ENCODE data around the gene PKNOX2.

The PKNOX2 gene

DNA sequence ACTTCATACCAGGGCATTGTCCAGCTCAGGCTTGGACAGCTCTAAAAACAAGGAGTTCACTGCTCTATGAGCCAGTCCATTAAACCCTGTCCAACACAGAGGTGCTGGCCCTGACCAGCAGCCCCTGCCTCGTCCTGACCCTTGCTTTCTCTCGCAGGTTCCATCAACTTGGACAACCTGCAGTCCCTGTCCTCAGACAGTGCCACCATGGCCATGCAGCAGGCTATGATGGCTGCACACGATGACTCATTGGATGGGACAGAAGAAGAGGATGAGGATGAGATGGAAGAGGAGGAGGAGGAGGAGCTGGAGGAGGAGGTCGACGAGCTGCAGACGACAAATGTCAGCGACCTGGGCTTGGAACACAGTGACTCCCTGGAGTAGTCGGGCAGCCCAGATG lies 266.5 kb downstream of the PKNOX2 start:
- no peak overlapping the region for H3K4me3 ChIP-seq (ENCODE audit: low read depth, low read length)
- TF ChIP-seq, protein P1, sequence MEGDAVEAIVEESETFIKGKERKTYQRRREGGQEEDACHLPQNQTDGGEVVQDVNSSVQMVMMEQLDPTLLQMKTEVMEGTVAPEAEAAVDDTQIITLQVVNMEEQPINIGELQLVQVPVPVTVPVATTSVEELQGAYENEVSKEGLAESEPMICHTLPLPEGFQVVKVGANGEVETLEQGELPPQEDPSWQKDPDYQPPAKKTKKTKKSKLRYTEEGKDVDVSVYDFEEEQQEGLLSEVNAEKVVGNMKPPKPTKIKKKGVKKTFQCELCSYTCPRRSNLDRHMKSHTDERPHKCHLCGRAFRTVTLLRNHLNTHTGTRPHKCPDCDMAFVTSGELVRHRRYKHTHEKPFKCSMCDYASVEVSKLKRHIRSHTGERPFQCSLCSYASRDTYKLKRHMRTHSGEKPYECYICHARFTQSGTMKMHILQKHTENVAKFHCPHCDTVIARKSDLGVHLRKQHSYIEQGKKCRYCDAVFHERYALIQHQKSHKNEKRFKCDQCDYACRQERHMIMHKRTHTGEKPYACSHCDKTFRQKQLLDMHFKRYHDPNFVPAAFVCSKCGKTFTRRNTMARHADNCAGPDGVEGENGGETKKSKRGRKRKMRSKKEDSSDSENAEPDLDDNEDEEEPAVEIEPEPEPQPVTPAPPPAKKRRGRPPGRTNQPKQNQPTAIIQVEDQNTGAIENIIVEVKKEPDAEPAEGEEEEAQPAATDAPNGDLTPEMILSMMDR (IDR thresholded peaks at IDR 0.05; ENCODE audit: low read depth, low read length, missing control alignments): no peak
- DNase-seq (ENCODE audit: low read depth): no peak

DNA sequence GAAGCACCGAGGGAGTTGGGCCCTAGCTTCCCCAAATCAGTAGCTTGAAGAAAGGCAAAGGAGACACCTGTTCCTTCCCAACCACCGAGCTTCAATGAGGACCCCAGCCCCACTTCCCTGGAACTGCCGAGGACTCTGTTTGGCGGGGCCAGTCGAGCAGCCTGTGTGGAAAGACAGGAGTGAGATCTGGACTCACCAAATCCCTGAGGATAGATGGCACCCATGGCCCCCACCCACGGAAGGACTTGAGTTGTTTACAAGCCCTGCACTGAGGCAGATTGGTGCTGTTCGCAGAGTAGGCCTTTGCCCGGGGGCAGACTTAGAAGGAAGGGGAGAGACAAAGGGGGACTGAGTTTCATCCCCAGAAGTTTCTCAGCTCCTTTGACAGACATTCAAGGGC lies 266.9 kb downstream of the PKNOX2 start:
- no peak for DNase-seq (ENCODE audit: low read depth)
- TF ChIP-seq, protein P1 (IDR thresholded peaks at IDR 0.05; ENCODE audit: low read depth, low read length, missing control alignments): no peak
- no peak overlapping the region for H3K4me3 ChIP-seq (ENCODE audit: low read depth, low read length)

DNA sequence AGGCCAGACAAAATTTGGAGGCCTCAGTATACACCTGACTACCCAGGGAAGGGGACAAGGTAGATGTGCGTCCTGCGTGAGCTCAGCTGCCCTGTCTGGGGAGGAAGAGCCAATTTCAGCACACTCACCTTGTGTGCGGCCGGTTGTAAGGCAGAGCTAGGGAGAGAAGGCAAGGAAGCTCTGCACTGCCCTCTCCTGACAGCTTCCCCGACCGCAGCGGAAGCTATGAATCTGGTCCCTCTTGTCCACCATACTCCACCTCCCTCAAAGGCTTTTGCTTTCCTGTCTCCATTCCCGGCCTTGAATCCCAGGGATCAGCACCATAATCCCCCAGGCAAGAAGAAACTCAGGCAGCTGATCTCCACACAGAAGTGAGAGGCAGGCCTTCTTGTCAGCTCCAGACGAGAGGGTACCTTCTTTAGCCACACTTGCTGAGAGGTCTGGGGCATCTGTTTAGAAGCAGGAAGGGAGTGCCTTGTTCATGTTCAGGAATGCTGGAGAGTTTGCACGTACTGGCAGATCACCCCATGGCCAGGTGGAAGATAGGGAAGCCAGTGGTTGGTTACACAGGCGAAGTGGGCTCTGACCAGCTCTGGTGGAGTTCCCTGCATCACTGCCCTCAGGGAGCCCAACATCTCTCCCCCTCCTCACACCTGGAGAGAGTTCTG lies 269.0 kb downstream of the PKNOX2 start:
- no peak overlapping the region for H3K4me3 ChIP-seq (ENCODE audit: low read depth, low read length)
- TF ChIP-seq, protein P1 (IDR thresholded peaks at IDR 0.05; ENCODE audit: low read depth, low read length, missing control alignments): peak; percentile 62
- DNase-seq (ENCODE audit: low read depth): no peak

DNA sequence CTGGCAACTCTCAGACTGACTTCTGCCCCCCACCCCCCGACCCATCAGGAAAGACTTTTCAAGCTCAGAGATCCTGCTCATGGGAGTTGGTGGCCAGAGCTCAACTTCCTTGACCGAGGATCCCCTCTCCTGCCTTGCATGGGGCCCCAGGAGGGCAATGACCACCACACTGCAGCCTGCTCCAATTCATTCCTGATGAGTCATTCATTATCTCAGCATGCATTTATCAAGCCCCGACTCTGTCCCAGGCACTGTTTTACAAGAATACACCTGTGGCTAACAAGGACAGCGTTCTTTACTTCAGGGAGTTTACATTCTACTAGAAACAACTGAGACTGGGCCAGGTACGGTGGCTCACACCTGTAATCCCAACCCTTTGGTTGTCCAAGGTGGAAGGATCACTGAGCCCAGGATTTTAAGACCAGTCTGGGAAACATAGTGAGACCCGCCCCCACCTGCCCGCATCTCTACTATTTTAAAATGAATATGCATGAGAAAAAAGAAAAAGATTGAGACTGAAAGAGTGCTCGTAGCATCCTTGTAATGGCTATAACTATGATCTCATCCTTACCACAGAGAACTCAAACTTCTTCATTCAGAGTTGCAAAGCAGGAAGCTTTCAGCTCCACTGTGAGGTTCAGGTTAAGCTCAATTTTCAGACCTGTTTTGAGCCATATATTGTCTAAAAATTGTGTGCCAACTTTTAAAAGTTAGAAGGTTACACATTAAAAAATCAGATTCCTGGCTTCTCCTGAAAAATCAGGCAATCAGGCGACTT lies 271.1 kb downstream of the PKNOX2 start:
- no peak for DNase-seq (ENCODE audit: low read depth)
- no peak overlapping the region for H3K4me3 ChIP-seq (ENCODE audit: low read depth, low read length)
- TF ChIP-seq, protein P1 (IDR thresholded peaks at IDR 0.05; ENCODE audit: low read depth, low read length, missing control alignments): no peak

DNA sequence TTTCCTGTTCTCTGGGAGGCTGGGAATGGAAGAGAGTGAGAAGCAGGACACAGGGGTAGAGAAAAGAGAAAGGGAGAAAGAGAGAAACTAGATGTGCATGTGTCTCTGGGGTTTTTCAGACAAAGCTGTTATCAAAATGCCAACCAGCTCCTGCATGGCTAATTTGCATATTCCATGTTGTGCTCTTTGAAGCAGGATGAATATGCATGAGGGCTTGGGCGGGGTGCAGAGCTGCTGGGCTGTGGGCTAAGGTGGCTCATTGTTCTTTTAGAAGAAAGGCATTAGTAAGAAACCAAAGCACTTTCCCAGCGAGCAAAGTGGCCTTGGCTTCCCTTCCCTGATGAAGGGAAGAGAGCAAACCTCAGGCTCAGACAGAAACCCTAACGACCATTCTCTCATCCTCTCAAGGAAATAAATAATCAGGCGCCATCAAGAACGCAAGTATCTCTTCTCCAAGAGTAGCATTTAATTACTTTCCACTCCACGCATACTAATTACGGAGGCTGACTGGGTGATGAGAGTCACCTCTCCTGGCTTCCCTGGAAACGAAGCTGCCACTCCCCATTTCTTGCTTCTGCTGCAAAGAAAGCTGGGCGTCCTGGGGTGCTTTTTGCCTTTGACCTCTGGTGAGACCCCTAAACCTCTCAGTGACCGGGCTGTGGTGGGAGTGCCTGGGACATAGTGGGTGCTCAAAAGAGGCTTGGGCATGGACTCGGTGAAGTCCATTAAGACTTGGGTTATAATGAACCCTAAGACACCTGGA lies 277.3 kb downstream of the PKNOX2 start:
- no peak for DNase-seq (ENCODE audit: low read depth)
- H3K4me3 ChIP-seq (ENCODE audit: low read depth, low read length): no peak overlapping the region
- TF ChIP-seq, protein P1 (IDR thresholded peaks at IDR 0.05; ENCODE audit: low read depth, low read length, missing control alignments): no peak

GRCh38 chr11:125442946-125443345 lies 278.4 kb downstream of the PKNOX2 start:
- DNase-seq (ENCODE audit: low read depth): no peak
- TF ChIP-seq, protein P1 (IDR thresholded peaks at IDR 0.05; ENCODE audit: low read depth, low read length, missing control alignments): no peak
- H3K4me3 ChIP-seq (ENCODE audit: low read depth, low read length): no peak overlapping the region
